Measurements from ENCODE around the gene SCN4A. TPM values are rescaled to one million over a fixed set of nuclear protein-coding genes. Genes with fewer than 3 reads are reported as not detected.

Gene SCN4A
- total and polyA plus RNA-seq, 2 of the 13 experiments (the other 11 are each of a cell fraction or from before 2014, with no cell fraction given): 0.02 to 0.03 TPM

DNA sequence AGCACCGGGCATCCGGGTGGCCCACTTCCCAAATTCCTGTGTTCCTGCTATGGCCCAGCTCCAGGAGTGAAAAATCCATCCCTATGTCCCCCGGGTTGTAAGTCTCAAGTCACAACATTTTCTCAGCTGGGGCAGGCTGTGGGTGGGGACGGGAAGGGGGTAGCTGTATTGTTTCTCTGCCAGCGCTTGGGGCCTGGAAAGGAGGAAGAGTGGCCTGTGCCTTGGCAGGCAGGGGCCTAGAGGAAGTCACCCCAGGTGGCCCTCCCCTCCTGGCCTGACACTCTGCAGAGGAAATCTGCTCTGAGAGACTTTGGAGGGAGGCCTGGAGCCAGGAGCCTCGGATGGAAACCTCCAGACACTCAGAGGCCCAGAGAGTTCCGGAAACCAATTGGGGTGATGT is 10.6 kb upstream of the SCN4A start:
- Histone ChIP-seq H3K4me1 (ENCODE audit: insufficient read depth, low read length) (peaks cover 36% of the 10 kb centered on the region), H3K4me3 (replicated peaks in 1 of 3; ENCODE audit: insufficient read depth in 1 of 3, low read depth in 2 of 3, low read length in 3 of 3) (no peak overlapping the region), H3K27ac (ENCODE audit: extremely low read length, insufficient read depth, low read length) (no peak overlapping the region), H3K4me2 (ENCODE audit: low read depth, low read length) (no peak overlapping the region), H4K20me1 (ENCODE audit: insufficient read depth, low read length) (no peaks in the 10 kb centered on the region), H3K79me2 (ENCODE audit: insufficient read depth, low read length) (no peaks in the 10 kb centered on the region), H3K9ac (ENCODE audit: insufficient read depth, low read depth, low read length) (no peak overlapping the region), H3K36me3 (replicated peaks in 1 of 2; ENCODE audit: control insufficient read depth in 1 of 2, insufficient read depth in 2 of 2, low read length in 2 of 2) (no peaks in the 10 kb centered on the region), H3K9me3 (ENCODE audit: low read length) (peaks cover 8% of the 10 kb centered on the region), H3K27me3 (ENCODE audit: control insufficient read depth in 1 of 2, insufficient read depth in 2 of 2, low read length in 2 of 2) (peaks cover 10 to 45% of the 10 kb centered on the region in 2 experiments; a peak in 3 of 5 replicates), H2AFZ (ENCODE audit: low read length) (no peak overlapping the region)
- no peak for FAIRE-seq
- BruUV-seq (replicated peaks): no TSS peak
- in situ Hi-C loops (cut with HindIII; ENCODE audit: extremely low pct_ligation_motif_present, low pct_unique_long_range_greater_than_20kb): no loop called here
- no peak for DNase-seq (ENCODE audit: low spot score)
- no peak for TF ChIP-seq ZNF883 (CRISPR knock-in tag; IDR thresholded peaks at IDR 0.05; ENCODE audit: not compliant biosample characterization)
- no peak for TF ChIP-seq TCF7 (IDR thresholded peaks at IDR 0.05; ENCODE audit: low read depth)
- no peak for TF ChIP-seq CCDC6 (CRISPR knock-in tag; IDR thresholded peaks at IDR 0.05)
- TF ChIP-seq ARID2 (CRISPR knock-in tag; IDR thresholded peaks at IDR 0.05; ENCODE audit: borderline replicate concordance): no peak
- TF ChIP-seq ZNF816 (CRISPR knock-in tag; IDR thresholded peaks at IDR 0.05; ENCODE audit: borderline replicate concordance): no peak
- TF ChIP-seq JUND (CRISPR knock-in tag; IDR thresholded peaks at IDR 0.05): no peak
- no peak for TF ChIP-seq RBM39 (IDR thresholded peaks at IDR 0.05; ENCODE audit: low read depth, low read length, poor library complexity, severe bottlenecking)
- TF ChIP-seq, protein P1, sequence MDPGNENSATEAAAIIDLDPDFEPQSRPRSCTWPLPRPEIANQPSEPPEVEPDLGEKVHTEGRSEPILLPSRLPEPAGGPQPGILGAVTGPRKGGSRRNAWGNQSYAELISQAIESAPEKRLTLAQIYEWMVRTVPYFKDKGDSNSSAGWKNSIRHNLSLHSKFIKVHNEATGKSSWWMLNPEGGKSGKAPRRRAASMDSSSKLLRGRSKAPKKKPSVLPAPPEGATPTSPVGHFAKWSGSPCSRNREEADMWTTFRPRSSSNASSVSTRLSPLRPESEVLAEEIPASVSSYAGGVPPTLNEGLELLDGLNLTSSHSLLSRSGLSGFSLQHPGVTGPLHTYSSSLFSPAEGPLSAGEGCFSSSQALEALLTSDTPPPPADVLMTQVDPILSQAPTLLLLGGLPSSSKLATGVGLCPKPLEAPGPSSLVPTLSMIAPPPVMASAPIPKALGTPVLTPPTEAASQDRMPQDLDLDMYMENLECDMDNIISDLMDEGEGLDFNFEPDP (CRISPR knock-in tag; conservative IDR thresholded peaks at IDR 0.05): no peak
- TF ChIP-seq ZBTB42 (CRISPR knock-in tag; IDR thresholded peaks at IDR 0.05): no peak
- TF ChIP-seq NCOA5 (CRISPR knock-in tag; IDR thresholded peaks at IDR 0.05): no peak
- TF ChIP-seq, protein P2, sequence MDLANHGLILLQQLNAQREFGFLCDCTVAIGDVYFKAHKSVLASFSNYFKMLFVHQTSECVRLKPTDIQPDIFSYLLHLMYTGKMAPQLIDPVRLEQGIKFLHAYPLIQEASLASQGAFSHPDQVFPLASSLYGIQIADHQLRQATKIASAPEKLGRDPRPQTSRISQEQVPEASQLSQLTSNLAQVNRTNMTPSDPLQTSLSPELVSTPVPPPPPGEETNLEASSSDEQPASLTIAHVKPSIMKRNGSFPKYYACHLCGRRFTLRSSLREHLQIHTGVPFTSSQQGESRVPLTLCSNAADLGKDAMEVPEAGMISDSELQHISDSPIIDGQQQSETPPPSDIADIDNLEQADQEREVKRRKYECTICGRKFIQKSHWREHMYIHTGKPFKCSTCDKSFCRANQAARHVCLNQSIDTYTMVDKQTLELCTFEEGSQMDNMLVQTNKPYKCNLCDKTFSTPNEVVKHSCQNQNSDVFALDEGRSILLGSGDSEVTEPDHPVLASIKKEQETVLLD (CRISPR knock-in tag; IDR thresholded peaks at IDR 0.05; ENCODE audit: low read depth): no peak
- no peak for TF ChIP-seq HNRNPLL (IDR thresholded peaks at IDR 0.05; ENCODE audit: low read depth, low read length, poor library complexity, severe bottlenecking)
- TF ChIP-seq ZNF335 (CRISPR knock-in tag; IDR thresholded peaks at IDR 0.05): no peak
- no peak for TF ChIP-seq ATM (IDR thresholded peaks at IDR 0.05; ENCODE audit: borderline replicate concordance)
- no peak for TF ChIP-seq ZNF180 (CRISPR knock-in tag; IDR thresholded peaks at IDR 0.05; ENCODE audit: borderline replicate concordance, low read depth)
- TF ChIP-seq, protein P3, sequence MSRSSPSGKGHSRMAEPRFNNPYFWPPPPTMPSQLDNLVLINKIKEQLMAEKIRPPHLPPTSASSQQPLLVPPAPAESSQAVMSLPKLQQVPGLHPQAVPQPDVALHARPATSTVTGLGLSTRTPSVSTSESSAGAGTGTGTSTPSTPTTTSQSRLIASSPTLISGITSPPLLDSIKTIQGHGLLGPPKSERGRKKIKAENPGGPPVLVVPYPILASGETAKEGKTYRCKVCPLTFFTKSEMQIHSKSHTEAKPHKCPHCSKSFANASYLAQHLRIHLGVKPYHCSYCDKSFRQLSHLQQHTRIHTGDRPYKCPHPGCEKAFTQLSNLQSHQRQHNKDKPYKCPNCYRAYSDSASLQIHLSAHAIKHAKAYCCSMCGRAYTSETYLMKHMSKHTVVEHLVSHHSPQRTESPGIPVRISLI (CRISPR knock-in tag; IDR thresholded peaks at IDR 0.05; ENCODE audit: borderline replicate concordance): no peak
- no peak for TF ChIP-seq ZSCAN9 (CRISPR knock-in tag; IDR thresholded peaks at IDR 0.05; ENCODE audit: borderline replicate concordance)
- TF ChIP-seq, protein P4, sequence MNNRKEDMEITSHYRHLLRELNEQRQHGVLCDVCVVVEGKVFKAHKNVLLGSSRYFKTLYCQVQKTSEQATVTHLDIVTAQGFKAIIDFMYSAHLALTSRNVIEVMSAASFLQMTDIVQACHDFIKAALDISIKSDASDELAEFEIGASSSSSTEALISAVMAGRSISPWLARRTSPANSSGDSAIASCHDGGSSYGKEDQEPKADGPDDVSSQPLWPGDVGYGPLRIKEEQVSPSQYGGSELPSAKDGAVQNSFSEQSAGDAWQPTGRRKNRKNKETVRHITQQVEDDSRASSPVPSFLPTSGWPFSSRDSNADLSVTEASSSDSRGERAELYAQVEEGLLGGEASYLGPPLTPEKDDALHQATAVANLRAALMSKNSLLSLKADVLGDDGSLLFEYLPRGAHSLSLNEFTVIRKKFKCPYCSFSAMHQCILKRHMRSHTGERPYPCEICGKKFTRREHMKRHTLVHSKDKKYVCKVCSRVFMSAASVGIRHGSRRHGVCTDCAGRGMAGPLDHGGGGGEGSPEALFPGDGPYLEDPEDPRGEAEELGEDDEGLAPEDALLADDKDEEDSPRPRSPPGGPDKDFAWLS (CRISPR knock-in tag; IDR thresholded peaks at IDR 0.05; ENCODE audit: borderline replicate concordance): no peak
- TF ChIP-seq SMC3 (IDR thresholded peaks at IDR 0.05; ENCODE audit: low read length): no peak
- TF ChIP-seq ZNF83 (CRISPR knock-in tag; IDR thresholded peaks at IDR 0.05; ENCODE audit: borderline replicate concordance): no peak
- ChIA-PET CTCF (ENCODE audit: low intra/inter-chr PET ratio, low total read pairs) (no interaction called here), POLR2A (no interaction called here)
- intact Hi-C loops (cut with micrococcal nuclease; ENCODE audit: unreplicated experiment): no loop called here
- WGBS (ENCODE audit: low lambda C conversion rate): 31% methylated on average over 5 of the region's 7 CpGs
- no peak for ATAC-seq

Measured in HepG2 (cell line).